ENCODE results near the gene COL20A1.

The COL20A1 gene

GRCh38 chr20:63264000-63264399 lies 29.0 kb upstream of the COL20A1 start:
- H3K27ac ChIP-seq = no peak overlapping the region
- peaks cover 0 to 30% (median 16%) of the 10 kb centered on the region in 11 experiments; a peak in 14 of 22 replicates for H4K20me1 ChIP-seq
- H3K36me3 ChIP-seq = no peaks in the 10 kb centered on the region
- no peak overlapping the region for H3K9ac ChIP-seq
- H3K9me3 ChIP-seq (replicated peaks in 1 of 11) = 0 out of 22 replicates have a peak, but pooled peaks cover 0 to 3% (median 0%) of the 10 kb centered on the region in 11 experiments
- H3K4me3 ChIP-seq = no peak overlapping the region
- H3K4me2 ChIP-seq = no peak overlapping the region
- H3K4me1 ChIP-seq = peaks cover 23 to 63% (median 51%) of the 10 kb centered on the region in 10 experiments; a peak in 19 of 20 replicates
- H3K27me3 ChIP-seq = peaks cover 0 to 44% (median 5%) of the 10 kb centered on the region in 11 experiments; a peak in 13 of 22 replicates
- TF ChIP-seq Cebpa-rat (IDR thresholded peaks at IDR 0.05) = no peak

- Histone ChIP-seq H3K9ac (no peak overlapping the region), H3K4me1 (peaks cover 17 to 58% (median 46%) of the 10 kb centered on the region in 10 experiments; a peak in 19 of 20 replicates), H3K4me3 (no peak overlapping the region), H3K27ac (no peak overlapping the region), H3K36me3 (no peaks in the 10 kb centered on the region), H3K27me3 (peaks cover 0 to 39% (median 5%) of the 10 kb centered on the region in 11 experiments; a peak in 13 of 22 replicates), H3K4me2 (no peak overlapping the region), H4K20me1 (peaks cover 0 to 26% (median 16%) of the 10 kb centered on the region in 11 experiments; a peak in 14 of 22 replicates), H3K9me3 (replicated peaks in 1 of 11) (no peaks in the 10 kb centered on the region)
- TF ChIP-seq Cebpa-rat (IDR thresholded peaks at IDR 0.05) = no peak
Observed at GRCh38 chr20:63264519-63264918, 28.5 kb upstream of the COL20A1 start.

GRCh38 chr20:63265891-63266515 lies 27.0 kb upstream of the COL20A1 start:
- Histone ChIP-seq H3K9ac (no peak overlapping the region), H3K9me3 (replicated peaks in 1 of 11) (no peaks in the 10 kb centered on the region), H3K27ac (no peak overlapping the region), H4K20me1 (peaks cover 0 to 14% (median 3%) of the 10 kb centered on the region in 11 experiments; a peak in 10 of 22 replicates), H3K36me3 (no peaks in the 10 kb centered on the region), H3K27me3 (peaks cover under 1 to 27% (median 11%) of the 10 kb centered on the region in 11 experiments; a peak in 14 of 22 replicates), H3K4me3 (no peak overlapping the region), H3K4me2 (no peak overlapping the region), H3K4me1 (peaks cover 10 to 43% (median 32%) of the 10 kb centered on the region in 10 experiments; a peak in 19 of 20 replicates)
- TF ChIP-seq Cebpa-rat (IDR thresholded peaks at IDR 0.05) = no peak

GRCh38 chr20:63267691-63268090 lies 25.3 kb upstream of the COL20A1 start:
- Histone ChIP-seq H3K4me2 (peak overlapping the region in 8 of 11 experiments; percentile 36 to 65 (median 48); a peak in 15 of 22 replicates), H3K36me3 (no peaks in the 10 kb centered on the region), H4K20me1 (0 out of 22 replicates have a peak, but pooled peaks cover 0 to 5% (median 0%) of the 10 kb centered on the region in 11 experiments), H3K4me1 (peaks cover 3 to 34% (median 21%) of the 10 kb centered on the region in 10 experiments; a peak in 16 of 20 replicates), H3K27me3 (peaks cover 6 to 23% (median 12%) of the 10 kb centered on the region in 11 experiments; a peak in 13 of 22 replicates), H3K4me3 (no peak overlapping the region), H3K9me3 (replicated peaks in 1 of 11) (no peaks in the 10 kb centered on the region), H3K9ac (no peak overlapping the region), H3K27ac (no peak overlapping the region)
- no peak for TF ChIP-seq Cebpa-rat (IDR thresholded peaks at IDR 0.05)

- H3K27me3 ChIP-seq = peaks cover 5 to 19% (median 12%) of the 10 kb centered on the region in 11 experiments; a peak in 12 of 22 replicates
- H3K9ac ChIP-seq = no peak overlapping the region
- no peak for TF ChIP-seq Cebpa-rat (IDR thresholded peaks at IDR 0.05)
- no peak overlapping the region for H3K4me3 ChIP-seq
- H3K4me2 ChIP-seq = peak overlapping the region in 7 of 11 experiments; percentile 36 to 65 (median 54); a peak in 12 of 22 replicates
- peaks cover 3 to 31% (median 19%) of the 10 kb centered on the region in 10 experiments; a peak in 16 of 20 replicates for H3K4me1 ChIP-seq
- no peak overlapping the region for H3K27ac ChIP-seq
- no peaks in the 10 kb centered on the region for H3K36me3 ChIP-seq
- H3K9me3 ChIP-seq (replicated peaks in 1 of 11) = no peaks in the 10 kb centered on the region
- H4K20me1 ChIP-seq = peaks cover 0 to 5% (median 2%) of the 10 kb centered on the region in 11 experiments; a peak in 5 of 22 replicates
Observed at GRCh38 chr20:63268256-63268655, 24.7 kb upstream of the COL20A1 start.

- Histone ChIP-seq H3K4me1 (peaks cover 7 to 36% (median 24%) of the 10 kb centered on the region in 10 experiments), H3K36me3 (no peaks in the 10 kb centered on the region), H3K4me3 (no peak overlapping the region), H4K20me1 (peaks cover 4 to 10% (median 8%) of the 10 kb centered on the region in 11 experiments; a peak in 20 of 22 replicates), H3K4me2 (0 out of 22 replicates have a peak overlapping the region, but pooled peaks of 3 of the 11 experiments have one; percentile 40 to 57 (median 57)), H3K9ac (no peak overlapping the region), H3K27me3 (peaks cover 5 to 19% (median 12%) of the 10 kb centered on the region in 11 experiments; a peak in 12 of 22 replicates), H3K27ac (no peak overlapping the region), H3K9me3 (replicated peaks in 1 of 11) (no peaks in the 10 kb centered on the region)
- no peak for TF ChIP-seq Cebpa-rat (IDR thresholded peaks at IDR 0.05)
Observed at GRCh38 chr20:63268671-63269439, 24.1 kb upstream of the COL20A1 start.

GRCh38 chr20:63269724-63270123 lies 23.3 kb upstream of the COL20A1 start:
- peaks cover 15 to 42% (median 31%) of the 10 kb centered on the region in 10 experiments for H3K4me1 ChIP-seq
- no peak overlapping the region for H3K9ac ChIP-seq
- H3K4me2 ChIP-seq = no peak overlapping the region
- TF ChIP-seq Cebpa-rat (IDR thresholded peaks at IDR 0.05) = no peak
- peaks cover 12 to 18% (median 15%) of the 10 kb centered on the region in 11 experiments for H4K20me1 ChIP-seq
- no peaks in the 10 kb centered on the region for H3K9me3 ChIP-seq (replicated peaks in 1 of 11)
- H3K27ac ChIP-seq = no peak overlapping the region
- H3K27me3 ChIP-seq = peaks cover 0 to 19% (median 12%) of the 10 kb centered on the region in 11 experiments; a peak in 11 of 22 replicates
- peaks cover 0 to 4% (median 0%) of the 10 kb centered on the region in 11 experiments; a peak in 5 of 22 replicates for H3K36me3 ChIP-seq
- no peak overlapping the region for H3K4me3 ChIP-seq

GRCh38 chr20:63270606-63271325 lies 22.2 kb upstream of the COL20A1 start:
- Histone ChIP-seq H3K36me3 (peaks cover 4 to 14% (median 7%) of the 10 kb centered on the region in 11 experiments; a peak in 21 of 22 replicates), H3K27ac (no peak overlapping the region), H3K4me3 (no peak overlapping the region), H3K4me2 (no peak overlapping the region), H3K4me1 (peaks cover 19 to 48% (median 35%) of the 10 kb centered on the region in 10 experiments), H3K9ac (no peak overlapping the region), H4K20me1 (peaks cover 22 to 28% (median 26%) of the 10 kb centered on the region in 11 experiments), H3K9me3 (replicated peaks in 1 of 11) (no peaks in the 10 kb centered on the region), H3K27me3 (peaks cover 0 to 19% (median 12%) of the 10 kb centered on the region in 11 experiments; a peak in 11 of 22 replicates)
- no peak for TF ChIP-seq Cebpa-rat (IDR thresholded peaks at IDR 0.05)

Measured in BLaER1 treated with 17β-estradiol and CSF1 and Interleukin-3, amounts not matched to agents 10 nM and 100 nM (cell line).